ENCODE measurements around the gene RELB. TPM values are rescaled to one million over a fixed set of nuclear protein-coding genes. Genes with fewer than 3 reads are reported as not detected.

RELB gene
- total and polyA plus RNA-seq, 9 of the 15 experiments (the other 6 are each of a cell fraction or from before 2014, with no cell fraction given), result 0.15 to 1.1 (median 0.28) TPM; not detected in 2

DNA sequence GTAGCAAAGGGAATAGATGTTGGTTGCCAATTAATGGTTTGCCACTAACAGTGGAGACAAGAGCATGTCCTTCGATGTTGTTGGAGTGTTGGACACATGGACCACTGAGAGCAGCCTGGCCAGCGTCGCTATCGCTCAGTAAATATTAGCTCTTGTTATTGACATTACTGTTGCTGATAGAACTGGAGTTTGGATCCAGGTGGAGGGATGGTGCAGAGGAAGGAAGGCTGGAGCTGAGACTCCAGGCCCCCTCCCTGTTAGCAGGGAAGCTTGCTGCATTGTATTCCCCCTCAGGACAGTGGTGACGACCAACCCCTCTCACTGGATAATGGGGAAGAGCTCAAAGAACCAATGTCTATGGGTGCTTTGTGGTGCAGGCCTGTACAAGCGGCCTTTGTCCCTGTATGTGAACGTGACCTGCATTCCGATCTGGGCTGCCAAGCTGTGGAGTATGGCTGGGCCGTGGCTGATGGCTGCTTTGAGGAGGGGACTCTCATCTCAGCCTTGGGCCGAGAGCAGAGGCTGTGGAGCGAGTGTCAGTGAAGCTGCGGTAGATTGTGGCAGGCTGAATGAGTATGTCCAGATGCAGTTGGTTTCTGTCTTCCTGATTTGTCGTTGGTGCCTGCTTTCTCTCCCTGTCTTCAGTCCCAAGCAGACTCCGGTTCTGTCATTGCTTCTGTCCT lies 44.5 kb downstream of the RELB start:
- Histone ChIP-seq H3K27ac (ENCODE audit: extremely low read depth, low read depth, low read length) (no peak overlapping the region), H3K4me3 (no peak overlapping the region), H3K4me1 (replicated peaks in 1 of 2; ENCODE audit: control insufficient read depth in 2 of 2, insufficient read depth in 2 of 2, low read length in 2 of 2) (peaks cover 3 to 8% of the 10 kb centered on the region in 2 experiments; a peak in 3 of 5 replicates), H3K9me3 (replicated peaks; ENCODE audit: control insufficient read depth, insufficient read depth, low read depth, low read length) (no peaks in the 10 kb centered on the region), H3K4me2 (ENCODE audit: insufficient read depth, low read length) (no peak overlapping the region), H3K9ac (ENCODE audit: insufficient read depth in 1 of 2, low read depth in 2 of 2, low read length in 2 of 2) (peak overlapping the region in 1 of 2 experiments; percentile 60; a peak in 2 of 4 replicates), H4K20me1 (replicated peaks; ENCODE audit: control insufficient read depth, insufficient read depth, low read length) (peaks cover 32% of the 10 kb centered on the region), H3K27me3 (ENCODE audit: control insufficient read depth in 2 of 2, insufficient read depth in 2 of 2, low read length in 2 of 2) (no peaks in the 10 kb centered on the region), H2AFZ (ENCODE audit: low read depth, low read length) (no peak overlapping the region), H3K36me3 (ENCODE audit: control insufficient read depth, insufficient read depth, low read length) (peaks cover 76% of the 10 kb centered on the region), H3K79me2 (ENCODE audit: control insufficient read depth, insufficient read depth, low read length) (peaks cover 80% of the 10 kb centered on the region), H3K9me1 (ENCODE audit: control insufficient read depth, insufficient read depth, low read length) (peaks cover 7% of the 10 kb centered on the region)
- POLR2A ChIA-PET, result interaction anchor here (0.6 to 1.1 kb wide), 5 partner anchors 12 to 292 kb away, joined by 3 read pairs; no protein-coding TSS in a partner anchor
- WGBS (ENCODE audit: insufficient coverage, low coverage, missing lambda C conversion rate), result 88% methylated on average over 13 of the region's 14 CpGs
- in situ Hi-C loops (cut with MboI), result no loop called here
- no peak for FAIRE-seq
- CTCF ChIA-PET (ENCODE audit: low intra/inter-chr PET ratio), result no interaction called here
- no peak for DNase-seq (ENCODE audit: extremely low read depth in 1 of 4, low spot score in 3 of 4)
- no TSS peak for BruUV-seq (replicated peaks)
- intact Hi-C loops (cut with micrococcal nuclease), result no loop called here
- no peak for ATAC-seq
- TF ChIP-seq BRCA1 (IDR thresholded peaks at IDR 0.05) (no peak), BRCA1 (CRISPR knock-in tag; IDR thresholded peaks at IDR 0.05) (no peak), ETV1 (tag; conservative IDR thresholded peaks at IDR 0.05; ENCODE audit: low read depth) (no peak), SP2 (IDR thresholded peaks at IDR 0.05; ENCODE audit: extremely low read depth, low read depth, low read length, poor library complexity, severe bottlenecking) (no peak), ZNF232 (CRISPR knock-in tag; IDR thresholded peaks at IDR 0.05) (no peak), NCOA6 (IDR thresholded peaks at IDR 0.05) (no peak), GATAD2A (IDR thresholded peaks at IDR 0.05) (no peak), NCOA4 (IDR thresholded peaks at IDR 0.05; ENCODE audit: partially characterized antibody) (no peak), MTA3 (IDR thresholded peaks at IDR 0.05; ENCODE audit: borderline replicate concordance) (no peak), ELF2 (CRISPR knock-in tag; IDR thresholded peaks at IDR 0.05) (no peak), PHTF2 (CRISPR knock-in tag; IDR thresholded peaks at IDR 0.05) (no peak), ZNF274 (IDR thresholded peaks at IDR 0.05; ENCODE audit: borderline replicate concordance, low read depth, low read length) (no peak), ZNF696 (CRISPR knock-in tag; conservative IDR thresholded peaks at IDR 0.05) (no peak), RBFOX2 (IDR thresholded peaks at IDR 0.05; ENCODE audit: low read depth, low read length) (no peak), UBTF (IDR thresholded peaks at IDR 0.05; ENCODE audit: borderline replicate concordance in 1 of 2, low read depth in 2 of 2, low read length in 2 of 2) (no peak)
- TF ChIP-seq, protein P1, sequence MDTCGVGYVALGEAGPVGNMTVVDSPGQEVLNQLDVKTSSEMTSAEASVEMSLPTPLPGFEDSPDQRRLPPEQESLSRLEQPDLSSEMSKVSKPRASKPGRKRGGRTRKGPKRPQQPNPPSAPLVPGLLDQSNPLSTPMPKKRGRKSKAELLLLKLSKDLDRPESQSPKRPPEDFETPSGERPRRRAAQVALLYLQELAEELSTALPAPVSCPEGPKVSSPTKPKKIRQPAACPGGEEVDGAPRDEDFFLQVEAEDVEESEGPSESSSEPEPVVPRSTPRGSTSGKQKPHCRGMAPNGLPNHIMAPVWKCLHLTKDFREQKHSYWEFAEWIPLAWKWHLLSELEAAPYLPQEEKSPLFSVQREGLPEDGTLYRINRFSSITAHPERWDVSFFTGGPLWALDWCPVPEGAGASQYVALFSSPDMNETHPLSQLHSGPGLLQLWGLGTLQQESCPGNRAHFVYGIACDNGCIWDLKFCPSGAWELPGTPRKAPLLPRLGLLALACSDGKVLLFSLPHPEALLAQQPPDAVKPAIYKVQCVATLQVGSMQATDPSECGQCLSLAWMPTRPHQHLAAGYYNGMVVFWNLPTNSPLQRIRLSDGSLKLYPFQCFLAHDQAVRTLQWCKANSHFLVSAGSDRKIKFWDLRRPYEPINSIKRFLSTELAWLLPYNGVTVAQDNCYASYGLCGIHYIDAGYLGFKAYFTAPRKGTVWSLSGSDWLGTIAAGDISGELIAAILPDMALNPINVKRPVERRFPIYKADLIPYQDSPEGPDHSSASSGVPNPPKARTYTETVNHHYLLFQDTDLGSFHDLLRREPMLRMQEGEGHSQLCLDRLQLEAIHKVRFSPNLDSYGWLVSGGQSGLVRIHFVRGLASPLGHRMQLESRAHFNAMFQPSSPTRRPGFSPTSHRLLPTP (IDR thresholded peaks at IDR 0.05; ENCODE audit: borderline replicate concordance, extremely low read depth, insufficient read length), result no peak
- TF ChIP-seq, protein P2, sequence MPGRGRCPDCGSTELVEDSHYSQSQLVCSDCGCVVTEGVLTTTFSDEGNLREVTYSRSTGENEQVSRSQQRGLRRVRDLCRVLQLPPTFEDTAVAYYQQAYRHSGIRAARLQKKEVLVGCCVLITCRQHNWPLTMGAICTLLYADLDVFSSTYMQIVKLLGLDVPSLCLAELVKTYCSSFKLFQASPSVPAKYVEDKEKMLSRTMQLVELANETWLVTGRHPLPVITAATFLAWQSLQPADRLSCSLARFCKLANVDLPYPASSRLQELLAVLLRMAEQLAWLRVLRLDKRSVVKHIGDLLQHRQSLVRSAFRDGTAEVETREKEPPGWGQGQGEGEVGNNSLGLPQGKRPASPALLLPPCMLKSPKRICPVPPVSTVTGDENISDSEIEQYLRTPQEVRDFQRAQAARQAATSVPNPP (IDR thresholded peaks at IDR 0.05; ENCODE audit: borderline replicate concordance, insufficient read depth, insufficient read length), result no peak

All from K562 (cell line).